H1 (cell line): Measurements from ENCODE around the gene DEGS1. TPM values are rescaled to one million over a fixed set of nuclear protein-coding genes. Genes with fewer than 3 reads are reported as not detected.
A peak's percentile ranks its signal among the peaks of the same experiment; 100 is the strongest.

Source experiments
- ATF3 ChIP-seq: IDR thresholded peaks from 2 replicates; pipeline ENCODE4 v1.6.1; 2011; ENCODE audit warnings: low read depth, mild to moderate bottlenecking, low read length; ENCODE audit not compliant: insufficient read depth
- CBX8 ChIP-seq: fragments of 300-800, 300-1000 bp; sonication (generic); IDR thresholded peaks from 2 replicates; pipeline ENCODE4 v1.7.1; 2016; ENCODE audit warnings: low read depth, low read length, borderline replicate concordance
- CHD1 ChIP-seq: IDR thresholded peaks from 2 replicates; pipeline ENCODE4 v1.6.1; 2012; ENCODE audit warnings: low read depth, low read length, improper control_type of control experiment
- CTBP2 ChIP-seq: IDR thresholded peaks from 2 replicates; pipeline ENCODE4 v1.7.0; 2011; ENCODE audit warnings: borderline replicate concordance, mild to moderate bottlenecking, moderate library complexity, mixed read lengths, low read length; ENCODE audit not compliant: insufficient read depth, insufficient read length
- HDAC2 ChIP-seq, 2 experiments: fragments of 300-600 bp in 1 of 2; sonication (generic) in 1 of 2; IDR thresholded peaks; 2 replicates each; pipeline ENCODE4 v1.6.1; 2011 to 2012; ENCODE audit warnings: low read depth in 2 of 2, low read length in 2 of 2, mild to moderate bottlenecking in 2 of 2, moderate library complexity in 2 of 2, borderline replicate concordance in 1 of 2, inconsistent platforms in 1 of 2
- MAFK ChIP-seq: IDR thresholded peaks from 2 replicates; pipeline ENCODE4 v1.6.1; 2012; ENCODE audit warnings: low read depth, mild to moderate bottlenecking, improper control_type of control experiment, low read length
- MAX ChIP-seq: IDR thresholded peaks from 2 replicates; pipeline ENCODE4 v1.6.1; 2012; ENCODE audit warnings: inconsistent platforms
- NANOG ChIP-seq: IDR thresholded peaks from 2 replicates; pipeline ENCODE4 v1.6.1; 2011; ENCODE audit warnings: low read length, low read depth, mild to moderate bottlenecking, inconsistent platforms; ENCODE audit not compliant: insufficient read depth, poor library complexity, severe bottlenecking
- PHF8 ChIP-seq: fragments of 200-600 bp; sonication (generic); conservative IDR thresholded peaks from 2 replicates; pipeline ENCODE4 v1.7.1; 2012; ENCODE audit warnings: low read depth, mild to moderate bottlenecking, inconsistent platforms, low read length, moderate library complexity
- RAD21 ChIP-seq, 2 experiments: IDR thresholded peaks in 1 of 2; conservative IDR thresholded peaks in 1 of 2; 2 replicates each; pipeline ENCODE4 v1.6.1; 2011; ENCODE audit warnings: low read depth in 2 of 2, low read length in 2 of 2, improper control_type of control experiment in 1 of 2, inconsistent platforms in 1 of 2, mild to moderate bottlenecking in 1 of 2, moderate library complexity in 1 of 2
- RNF2 ChIP-seq: fragments of 200-900, 300-1000 bp; sonication (generic); IDR thresholded peaks from 2 replicates; pipeline ENCODE4 v1.7.1; 2016; ENCODE audit warnings: borderline replicate concordance, low read depth, mild to moderate bottlenecking, antibody characterized with exemption, low read length; ENCODE audit not compliant: poor library complexity, severe bottlenecking; ENCODE audit errors: missing control alignments
- SAP30 ChIP-seq: fragments of 300-600 bp; sonication (generic); IDR thresholded peaks from 2 replicates; pipeline ENCODE4 v1.7.1; 2012; ENCODE audit warnings: low read length, moderate library complexity, mild to moderate bottlenecking, inconsistent platforms; ENCODE audit not compliant: insufficient read depth, insufficient replicate concordance
- SP4 ChIP-seq: IDR thresholded peaks from 2 replicates; pipeline ENCODE4 v1.6.1; 2012; ENCODE audit warnings: low read length, inconsistent platforms
- SRF ChIP-seq: IDR thresholded peaks from 2 replicates; pipeline ENCODE4 v1.6.1; 2011; ENCODE audit warnings: mild to moderate bottlenecking, low read depth, low read length, moderate library complexity
- SUZ12 ChIP-seq: fragments of 200-600 bp; sonication (generic); IDR thresholded peaks from 2 replicates; pipeline ENCODE4 v1.6.1; 2012; ENCODE audit warnings: mild to moderate bottlenecking, inconsistent platforms, low read length, moderate library complexity, mixed read lengths
- TAF1 ChIP-seq: IDR thresholded peaks from 2 replicates; pipeline ENCODE4 v1.6.1; 2011; ENCODE audit warnings: mild to moderate bottlenecking, low read depth, low read length
- TBP ChIP-seq: IDR thresholded peaks from 2 replicates; pipeline ENCODE4 v1.6.1; 2011; ENCODE audit warnings: low read depth, low read length, improper control_type of control experiment
- TCF12 ChIP-seq: IDR thresholded peaks from 2 replicates; pipeline ENCODE4 v1.6.1; 2011; ENCODE audit warnings: low read depth, mild to moderate bottlenecking, low read length
- polyA plus RNA-seq, 7 experiments: library from polyadenylated mRNA; depleted of rRNA in 3 of 7; stranded (reverse) in 5 of 7; unstranded in 2 of 7; fragments of >200 nt in 5 of 7; fragments of 200-250 nt in 2 of 7; gene quantifications; 1 replicate in 5 of 7; 2 replicates in 1 of 7; 4 replicates in 1 of 7; pipeline versions ENCODE4 v1.2.1 to v1.2.3, GENCODE V29; 2011 to 2013; ENCODE audit warnings: missing spikeins in 2 of 7, mixed read lengths in 2 of 7
- total RNA-seq: library from RNA; stranded (reverse); fragmentation: NEBNext Ultra II Directional; extraction: Animal tissue kit (Norgen Biotek cat#: 25700); gene quantifications from 2 replicates; pipeline ENCODE4 v1.2.1, GENCODE V29; 2021
- TF ChIP-seq, protein P1 (sequence below), 3 experiments: IDR thresholded peaks; 1 replicate in 2 of 3; 2 replicates in 1 of 3; pipeline versions ENCODE4 v1.5.1 to v1.6.1; 2011; ENCODE audit warnings: low read length in 3 of 3, mild to moderate bottlenecking in 3 of 3, inconsistent platforms in 2 of 3, low read depth in 1 of 3, moderate library complexity in 1 of 3; ENCODE audit not compliant: insufficient read depth in 1 of 3; ENCODE audit errors: control extremely low read depth in 1 of 3

The DEGS1 gene
- total and polyA plus RNA-seq, 2 of the 8 experiments (the other 6 are each of a cell fraction or from before 2014, with no cell fraction given) = 46.1 to 114 TPM

GRCh38 chr1:224235813-224236493, 52.9 kb downstream of the DEGS1 start (continued):
- no peak for TF ChIP-seq SRF
- no peak for TF ChIP-seq PHF8
- TF ChIP-seq CBX8 = no peak
- TF ChIP-seq MAFK = peak; percentile 80; the same call in 1 of the 2 replicates
- TF ChIP-seq NANOG = peak; percentile 97
- TF ChIP-seq HDAC2 (IDR thresholded peaks at IDR 0.05; ENCODE audit: borderline replicate concordance in 1 of 2, low read depth in 2 of 2, low read length in 2 of 2) = peak; percentile 66 to 94; a peak in 2 of 4 replicates
- no peak for TF ChIP-seq MAX
- TF ChIP-seq CHD1 = no peak
- no peak for TF ChIP-seq SP4
- TF ChIP-seq ATF3 = no peak
- no peak for TF ChIP-seq TAF1
- TF ChIP-seq CTBP2 = no peak
- TF ChIP-seq RNF2 = no peak
- TF ChIP-seq TCF12 = peak; percentile 94
- TF ChIP-seq TBP = no peak
- TF ChIP-seq, protein P1, sequence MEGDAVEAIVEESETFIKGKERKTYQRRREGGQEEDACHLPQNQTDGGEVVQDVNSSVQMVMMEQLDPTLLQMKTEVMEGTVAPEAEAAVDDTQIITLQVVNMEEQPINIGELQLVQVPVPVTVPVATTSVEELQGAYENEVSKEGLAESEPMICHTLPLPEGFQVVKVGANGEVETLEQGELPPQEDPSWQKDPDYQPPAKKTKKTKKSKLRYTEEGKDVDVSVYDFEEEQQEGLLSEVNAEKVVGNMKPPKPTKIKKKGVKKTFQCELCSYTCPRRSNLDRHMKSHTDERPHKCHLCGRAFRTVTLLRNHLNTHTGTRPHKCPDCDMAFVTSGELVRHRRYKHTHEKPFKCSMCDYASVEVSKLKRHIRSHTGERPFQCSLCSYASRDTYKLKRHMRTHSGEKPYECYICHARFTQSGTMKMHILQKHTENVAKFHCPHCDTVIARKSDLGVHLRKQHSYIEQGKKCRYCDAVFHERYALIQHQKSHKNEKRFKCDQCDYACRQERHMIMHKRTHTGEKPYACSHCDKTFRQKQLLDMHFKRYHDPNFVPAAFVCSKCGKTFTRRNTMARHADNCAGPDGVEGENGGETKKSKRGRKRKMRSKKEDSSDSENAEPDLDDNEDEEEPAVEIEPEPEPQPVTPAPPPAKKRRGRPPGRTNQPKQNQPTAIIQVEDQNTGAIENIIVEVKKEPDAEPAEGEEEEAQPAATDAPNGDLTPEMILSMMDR (IDR thresholded peaks at IDR 0.05; ENCODE audit: control extremely low read depth in 1 of 3, insufficient read depth in 1 of 3, low read depth in 1 of 3, low read length in 3 of 3) = no peak
- no peak; a peak in 1 of 4 replicates for TF ChIP-seq RAD21 (IDR thresholded peaks at IDR 0.05 in 1 of 2, conservative IDR thresholded peaks at IDR 0.05 in 1 of 2; ENCODE audit: low read depth in 2 of 2, low read length in 2 of 2)
- TF ChIP-seq SAP30 = no peak
- no peak for TF ChIP-seq SUZ12
